HG02884 (cell line): ENCODE data around the gene ASIC4.
A peak's percentile ranks its signal among the peaks of the same experiment; 100 is the strongest.

ENCODE experiments used
- ATAC-seq: cut with Tn5 transposase; IDR thresholded peaks from one replicate; pipeline ENCODE4 v1.9.1; 2021; ENCODE audit warnings: mild to moderate bottlenecking, moderate library complexity; ENCODE audit not compliant: unreplicated experiment

ASIC4 gene

DNA sequence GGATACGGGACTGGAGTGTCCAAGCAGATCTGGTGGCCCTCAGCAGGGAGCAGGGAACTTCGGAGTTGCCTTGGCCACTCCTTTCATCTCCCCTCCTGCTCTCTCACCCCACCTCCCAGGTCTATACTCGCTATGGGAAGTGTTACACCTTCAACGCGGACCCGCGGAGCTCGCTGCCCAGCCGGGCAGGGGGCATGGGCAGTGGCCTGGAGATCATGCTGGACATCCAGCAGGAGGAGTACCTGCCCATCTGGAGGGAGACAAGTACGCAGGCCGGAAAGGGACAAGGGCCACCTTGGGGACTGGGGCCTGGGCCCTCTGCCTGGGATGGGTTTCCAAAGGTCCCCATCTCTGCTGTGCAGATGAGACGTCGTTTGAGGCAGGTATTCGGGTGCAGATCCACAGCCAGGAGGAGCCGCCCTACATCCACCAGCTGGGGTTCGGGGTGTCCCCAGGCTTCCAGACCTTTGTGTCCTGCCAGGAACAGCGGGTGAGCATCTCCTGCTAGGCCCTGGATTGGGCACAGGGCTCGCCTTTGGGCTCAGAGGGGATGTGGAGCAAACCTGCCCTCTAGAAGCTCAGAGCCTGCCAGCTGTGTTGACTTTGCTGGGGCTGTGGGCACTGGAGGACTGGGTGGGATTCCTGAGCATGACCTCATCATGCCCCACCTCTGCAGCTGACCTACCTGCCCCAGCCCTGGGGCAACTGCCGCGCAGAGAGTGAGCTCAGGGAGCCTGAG lies 17.5 kb downstream of the ASIC4 start:
- no peak for ATAC-seq

DNA sequence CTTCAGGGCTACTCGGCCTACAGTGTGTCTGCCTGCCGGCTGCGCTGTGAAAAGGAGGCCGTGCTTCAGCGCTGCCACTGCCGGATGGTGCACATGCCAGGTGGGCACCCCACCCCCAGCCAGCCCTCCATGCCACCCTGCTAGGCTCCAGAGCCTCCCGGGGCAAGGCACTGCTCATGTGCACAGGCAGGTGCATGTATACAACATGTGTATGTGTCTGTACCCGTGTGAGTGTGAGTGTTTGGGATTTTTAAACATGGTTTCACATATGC lies 18.0 kb downstream of the ASIC4 start:
- ATAC-seq: no peak

DNA sequence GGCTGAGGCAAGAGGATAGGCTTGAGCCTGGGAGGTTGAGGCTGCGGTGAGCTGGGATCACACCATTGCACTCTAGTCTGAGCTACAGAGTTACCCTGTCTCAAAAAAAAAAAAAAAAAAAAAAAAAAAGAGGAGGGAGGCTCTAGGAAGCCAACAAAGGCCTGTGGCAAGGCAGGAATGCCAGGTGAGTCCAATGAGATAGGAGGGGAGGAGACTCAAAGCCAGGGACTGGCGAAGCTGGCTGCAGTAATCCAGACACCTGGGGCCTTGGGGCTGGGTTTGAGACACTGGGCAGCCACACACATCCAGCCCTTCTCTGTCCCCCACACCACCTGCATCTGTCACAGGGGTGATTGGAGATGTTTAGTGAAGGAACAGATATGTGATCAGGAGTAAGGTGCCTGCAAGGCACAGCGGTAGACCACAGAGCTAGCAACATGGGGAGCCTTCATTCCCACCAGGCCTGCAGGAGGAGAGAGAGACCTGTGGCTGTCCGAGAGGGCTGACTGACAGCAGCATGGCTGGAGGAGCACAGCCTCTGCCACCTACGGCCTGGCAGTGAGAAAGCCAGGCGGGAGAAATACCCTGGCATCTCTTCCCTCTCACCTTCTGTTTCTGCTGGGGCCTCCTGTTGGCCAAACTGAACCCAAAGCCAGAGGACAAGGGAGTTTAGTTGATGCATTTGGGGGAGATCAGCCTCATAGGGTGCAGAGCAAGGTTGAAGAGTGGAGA lies 19.8 kb downstream of the ASIC4 start:
- ATAC-seq: no peak

DNA sequence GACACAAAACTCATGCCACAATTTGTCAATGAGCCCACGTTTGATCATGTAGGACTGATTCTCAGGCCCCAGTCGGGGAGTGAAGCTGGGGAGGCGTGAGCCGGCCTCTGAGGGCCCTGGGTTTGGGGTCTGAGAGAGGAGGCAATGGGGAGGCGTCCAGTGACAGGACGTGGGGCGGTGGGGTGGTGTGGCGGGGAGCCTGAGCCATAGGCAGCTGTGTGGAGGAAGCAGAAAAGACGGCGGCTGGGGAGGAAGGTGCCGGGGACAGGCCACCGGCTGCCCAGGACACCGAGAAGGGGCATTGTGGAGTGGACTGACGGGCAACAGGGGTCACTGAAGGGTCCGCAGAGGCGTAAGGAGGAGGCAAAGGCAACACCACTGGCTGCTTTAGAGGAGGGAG lies 22.1 kb downstream of the ASIC4 start:
- ATAC-seq: no peak

DNA sequence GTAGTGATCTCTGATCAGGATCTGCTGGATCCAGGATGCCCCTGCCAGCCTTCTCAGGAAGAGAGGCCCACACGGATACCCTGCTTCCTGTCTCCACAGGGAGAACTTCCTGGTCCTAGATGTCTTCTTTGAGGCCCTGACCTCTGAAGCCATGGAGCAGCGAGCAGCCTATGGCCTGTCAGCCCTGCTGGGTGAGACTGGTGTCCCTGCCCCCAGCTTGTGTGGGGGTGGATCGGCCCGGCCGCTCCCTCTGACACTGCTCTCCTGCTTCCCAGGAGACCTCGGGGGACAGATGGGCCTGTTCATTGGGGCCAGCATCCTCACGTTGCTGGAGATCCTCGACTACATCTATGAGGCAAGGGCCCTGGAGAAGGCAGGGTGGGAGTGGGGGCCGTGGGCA lies 22.7 kb downstream of the ASIC4 start:
- no peak for ATAC-seq

DNA sequence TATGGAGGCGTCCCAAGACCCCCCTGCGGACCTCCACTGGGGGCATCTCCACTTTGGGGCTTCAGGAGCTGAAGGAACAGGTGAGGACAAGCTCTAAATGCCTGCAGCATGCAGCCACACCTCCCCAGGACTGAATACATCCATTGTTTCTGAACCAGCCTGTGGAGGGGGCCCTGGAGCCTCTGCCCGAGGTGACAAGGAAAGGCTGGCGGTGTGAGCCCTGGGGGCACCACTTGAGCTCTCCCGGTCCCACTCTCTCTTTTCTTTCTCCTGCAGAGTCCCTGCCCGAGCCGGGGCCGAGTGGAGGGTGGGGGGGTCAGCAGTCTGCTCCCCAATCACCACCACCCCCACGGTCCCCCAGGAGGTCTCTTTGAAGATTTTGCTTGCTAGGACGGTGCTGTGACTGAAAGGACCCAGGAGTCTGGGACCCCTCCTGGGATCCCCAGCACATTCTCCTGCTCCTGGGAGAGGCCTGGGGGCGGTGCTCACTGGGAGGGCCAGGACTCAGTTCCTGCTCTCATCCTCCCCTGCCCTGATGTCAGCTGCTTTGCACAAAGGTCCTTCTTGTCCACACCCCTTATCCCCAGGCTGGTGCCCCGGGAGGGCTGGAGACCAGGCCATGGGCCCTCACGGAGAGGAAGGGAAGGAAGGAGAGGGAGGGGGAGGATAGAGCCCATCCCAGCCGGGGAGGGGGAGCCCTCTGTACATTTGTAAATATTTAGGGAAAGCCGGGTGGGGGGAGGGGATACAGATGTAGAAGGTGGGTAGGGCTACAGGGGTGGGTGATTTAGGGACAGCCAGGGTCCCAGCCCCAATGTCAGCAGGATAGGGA lies 23.6 kb downstream of the ASIC4 start:
- ATAC-seq: no peak

DNA sequence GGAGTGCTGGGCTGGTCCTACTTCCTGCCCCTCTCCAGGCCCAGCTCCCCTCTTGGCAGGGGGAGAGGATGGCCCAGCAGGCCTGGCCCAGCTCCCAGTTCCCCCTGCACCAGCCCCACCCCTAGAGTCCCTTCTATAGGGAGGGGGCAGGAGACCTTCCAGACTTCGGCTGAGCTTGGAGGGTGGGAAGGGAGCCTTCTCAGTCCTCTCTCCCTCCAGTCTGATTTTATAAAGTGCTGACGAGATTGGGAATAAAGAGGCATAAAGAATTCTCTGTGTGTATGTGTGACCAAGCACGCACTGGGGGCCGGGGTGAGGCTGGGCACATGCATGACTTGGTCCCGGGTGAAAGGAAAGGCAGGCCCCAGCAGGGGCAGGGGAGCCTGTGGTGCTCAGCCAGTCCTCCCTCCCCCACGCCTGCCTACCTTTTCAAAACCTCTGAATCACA lies 24.2 kb downstream of the ASIC4 start:
- ATAC-seq: no peak

DNA sequence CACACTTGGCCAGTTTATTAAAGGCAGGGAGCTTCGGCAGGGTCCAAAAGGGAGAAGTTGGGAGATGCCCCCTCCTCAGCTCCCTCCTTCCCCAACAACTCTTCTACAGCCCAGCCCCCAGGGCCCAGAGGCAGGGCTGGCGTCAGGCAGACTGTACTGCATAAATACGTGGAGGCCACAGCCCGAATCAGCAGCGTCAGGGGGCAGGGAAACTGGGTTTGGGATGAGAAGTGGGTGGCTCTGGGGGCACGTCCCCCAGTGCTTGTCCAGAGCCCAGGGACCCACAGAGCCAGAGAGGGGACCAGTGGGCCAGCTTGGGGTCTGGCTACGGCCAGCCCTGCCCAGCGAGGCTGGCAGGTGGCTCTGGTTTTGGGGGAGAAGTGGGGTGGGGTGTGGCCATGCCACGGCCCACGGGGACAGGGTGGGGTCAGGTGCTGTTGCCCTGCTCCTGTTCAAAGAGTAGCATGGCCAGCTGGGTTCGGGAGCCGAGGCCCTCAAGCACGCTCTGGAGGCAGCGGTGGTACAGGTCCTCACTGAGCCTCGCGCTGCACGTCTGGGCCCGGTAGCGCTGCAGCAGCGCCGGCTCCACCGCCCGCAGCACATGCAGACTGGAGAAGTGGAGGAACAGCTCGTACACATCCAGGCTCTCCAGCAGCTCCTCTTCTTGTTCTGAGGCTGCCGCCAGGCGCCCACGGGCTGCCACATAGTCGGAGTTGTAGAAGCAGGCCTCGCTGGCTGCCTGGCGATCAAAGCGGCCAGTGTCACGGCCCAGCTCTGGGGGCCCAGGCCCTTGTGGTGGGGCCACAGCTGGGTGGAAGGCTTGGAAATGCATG lies 24.9 kb downstream of the ASIC4 start:
- ATAC-seq: no peak

DNA sequence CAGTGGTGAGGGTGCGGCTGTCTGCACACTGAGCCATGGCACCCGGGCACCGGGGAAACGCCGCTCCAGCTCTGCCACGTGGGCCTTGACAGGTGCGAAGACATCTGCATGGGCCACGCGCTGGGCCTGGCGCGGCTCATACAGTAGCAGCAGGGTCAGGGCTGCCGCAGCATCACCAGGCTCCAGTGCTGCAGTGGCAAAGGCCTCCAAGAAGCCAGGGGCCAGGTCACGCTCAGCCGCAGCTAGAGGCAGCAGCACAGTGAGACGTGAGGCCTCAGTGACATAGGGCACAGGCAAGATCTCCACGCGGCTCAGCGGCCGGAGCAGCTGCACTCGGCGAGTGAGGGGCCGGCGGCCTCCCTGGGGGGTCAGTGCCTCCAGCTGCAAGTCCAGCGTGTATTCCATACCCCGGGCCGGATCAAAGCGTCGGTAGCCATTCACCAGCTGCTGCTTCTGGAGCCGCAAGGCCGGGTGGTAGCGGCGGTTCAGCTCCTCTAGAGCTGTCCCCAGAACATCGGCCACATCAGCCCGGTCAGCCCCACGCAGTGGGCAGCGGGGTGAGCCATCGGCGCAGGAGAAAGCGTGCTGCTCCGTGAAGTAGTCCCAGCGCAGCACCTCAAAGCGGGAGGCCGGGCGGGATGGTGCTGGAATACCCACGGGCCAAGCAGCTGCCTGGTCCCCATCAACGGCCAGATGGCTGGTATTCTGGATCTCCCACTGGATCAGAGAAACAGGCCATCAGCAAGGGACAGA lies 25.8 kb downstream of the ASIC4 start:
- no peak for ATAC-seq

DNA sequence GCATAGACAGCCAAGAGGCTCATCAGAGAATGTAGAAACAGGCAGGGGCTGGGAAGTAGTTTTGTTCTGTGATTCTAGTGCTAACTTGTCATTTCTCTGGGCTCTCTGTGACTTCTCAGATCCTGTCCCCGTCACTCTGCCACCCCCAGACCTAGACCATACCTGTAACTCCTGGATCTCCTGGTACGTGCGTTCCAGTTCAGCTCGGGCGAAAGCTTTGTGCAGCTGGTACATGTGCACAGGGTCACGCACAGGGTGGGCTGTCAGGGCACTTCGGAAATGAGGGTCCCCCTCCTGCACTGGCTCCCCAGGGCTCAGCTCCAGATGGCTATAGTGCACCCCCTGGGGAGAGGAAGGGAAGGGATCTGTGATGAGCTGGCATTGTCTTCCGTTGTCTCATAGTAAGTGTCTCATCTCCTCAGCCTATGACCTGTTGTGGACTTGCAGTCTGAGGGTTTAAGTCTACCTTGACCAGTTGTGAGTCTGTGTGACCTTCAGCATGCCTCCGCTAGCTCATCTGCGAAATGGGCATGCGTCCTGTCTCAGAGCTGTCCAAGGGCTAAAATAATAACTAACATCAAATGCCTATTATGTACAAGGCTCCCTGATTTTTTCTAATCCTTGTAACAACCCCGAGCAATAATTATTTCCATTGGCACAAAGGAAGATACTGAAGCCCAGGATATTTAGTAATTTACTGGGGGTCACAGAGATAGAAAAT lies 26.7 kb downstream of the ASIC4 start:
- no peak for ATAC-seq

DNA sequence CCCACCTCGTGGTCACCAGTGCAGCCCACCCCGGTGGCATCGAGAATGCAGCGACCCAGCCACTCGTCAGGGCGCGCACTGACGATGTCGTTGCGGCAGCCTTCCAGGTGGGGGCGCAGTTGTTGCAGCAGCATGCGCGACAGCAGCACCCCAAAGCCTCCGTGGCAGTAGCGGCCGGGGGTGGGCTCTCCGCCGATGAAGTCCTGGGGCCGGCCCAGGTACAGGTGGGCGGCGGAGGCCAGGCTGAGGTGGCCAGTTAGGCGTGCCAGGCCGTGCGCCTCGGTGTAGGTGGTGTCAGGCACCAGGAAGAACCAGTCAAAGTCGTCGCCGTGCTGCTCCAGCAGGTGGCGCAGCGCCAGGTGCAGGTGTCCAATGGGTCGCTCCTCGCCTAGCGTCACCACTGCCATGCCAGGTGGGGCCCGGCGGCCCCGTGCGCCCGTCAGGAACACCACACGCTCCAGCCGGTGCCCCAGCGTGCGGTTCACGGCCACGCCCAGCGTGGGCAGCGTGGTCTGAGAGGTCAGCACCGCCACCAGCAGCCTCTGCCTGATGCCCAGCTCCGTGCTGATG lies 27.4 kb downstream of the ASIC4 start:
- ATAC-seq: peak; percentile 46

DNA sequence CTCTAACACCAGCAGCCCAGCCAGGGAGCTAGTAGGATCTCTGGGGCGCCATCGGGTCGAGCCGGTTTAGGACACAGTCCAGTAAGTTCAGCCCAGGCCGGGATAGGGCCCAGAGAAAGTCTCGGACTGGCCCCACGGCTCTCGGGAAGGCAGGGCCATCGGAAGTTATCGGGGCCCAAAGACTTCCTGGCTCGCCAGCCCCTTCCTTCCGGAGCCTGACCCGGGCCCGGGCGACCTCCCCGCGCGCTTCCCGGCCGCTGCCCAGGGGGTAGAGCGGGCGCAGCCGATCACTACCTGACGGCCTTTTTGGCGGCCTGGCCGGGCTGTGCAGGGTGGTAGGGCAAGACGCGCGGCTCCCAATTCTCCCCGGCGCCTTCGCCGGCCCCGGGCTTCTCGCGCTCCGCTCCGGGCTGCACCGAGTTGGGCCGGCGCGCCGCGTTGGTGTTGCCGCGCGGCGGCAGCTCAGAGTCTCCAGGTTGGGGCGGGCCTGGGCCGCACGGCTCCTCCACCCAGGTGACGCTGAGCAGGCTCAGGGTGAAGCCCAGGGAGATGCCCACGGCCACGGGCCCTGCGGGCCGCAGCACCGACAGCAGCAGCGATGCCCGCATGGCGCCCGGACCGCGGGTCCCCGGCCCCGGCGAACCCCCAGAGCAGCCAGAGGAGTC lies 28.8 kb downstream of the ASIC4 start:
- peak; percentile 33 for ATAC-seq

DNA sequence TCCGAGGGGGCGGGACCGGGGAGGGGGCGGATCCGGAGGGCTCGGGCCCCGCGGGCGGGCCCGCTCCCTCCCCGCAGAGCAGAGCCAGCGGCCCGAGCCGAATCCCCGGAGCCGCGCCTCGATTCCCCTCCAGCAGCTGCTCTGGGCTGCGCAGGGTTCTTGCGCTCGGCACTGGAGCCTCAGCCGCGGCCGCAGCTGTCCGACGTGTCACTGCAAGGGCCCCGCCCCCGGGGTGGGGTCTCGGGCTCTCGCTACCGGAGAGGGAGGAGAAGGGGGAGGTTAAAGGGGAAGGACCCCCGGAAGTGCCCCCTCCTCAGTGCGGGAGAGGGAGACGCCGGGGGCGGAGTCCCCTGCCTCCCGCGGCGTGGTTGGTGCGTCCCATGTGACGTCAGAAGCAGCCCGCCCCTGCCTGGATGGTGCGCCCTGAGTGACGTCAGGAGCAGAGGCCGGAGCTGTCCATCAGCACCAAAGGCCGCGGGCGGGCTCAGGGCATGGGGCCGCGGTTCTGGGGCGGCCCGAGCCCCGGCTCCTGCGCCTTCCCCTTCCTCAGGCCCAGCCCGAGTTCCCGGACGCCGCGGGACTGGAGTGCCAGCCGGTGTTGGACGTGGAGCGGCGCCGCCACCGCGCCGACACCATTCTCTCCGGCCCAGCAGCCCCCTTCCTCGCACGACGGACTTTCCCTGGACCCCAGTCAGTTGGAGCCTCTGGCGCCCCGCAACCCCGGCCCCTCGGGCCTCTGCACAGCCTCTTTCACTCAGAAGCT lies 29.5 kb downstream of the ASIC4 start, which contains the start of the genes CHPF and TMEM198:
Gene CHPF, minus strand, starts transcription at position 214 of the 763 bp plus-strand sequence. CDS start 271 bp downstream, outside the sequence.
Gene TMEM198, plus strand, starts transcription at position 433 of the 763 bp plus-strand sequence. CDS start 700 bp downstream, outside the sequence.
- ATAC-seq: peak; percentile 64

DNA sequence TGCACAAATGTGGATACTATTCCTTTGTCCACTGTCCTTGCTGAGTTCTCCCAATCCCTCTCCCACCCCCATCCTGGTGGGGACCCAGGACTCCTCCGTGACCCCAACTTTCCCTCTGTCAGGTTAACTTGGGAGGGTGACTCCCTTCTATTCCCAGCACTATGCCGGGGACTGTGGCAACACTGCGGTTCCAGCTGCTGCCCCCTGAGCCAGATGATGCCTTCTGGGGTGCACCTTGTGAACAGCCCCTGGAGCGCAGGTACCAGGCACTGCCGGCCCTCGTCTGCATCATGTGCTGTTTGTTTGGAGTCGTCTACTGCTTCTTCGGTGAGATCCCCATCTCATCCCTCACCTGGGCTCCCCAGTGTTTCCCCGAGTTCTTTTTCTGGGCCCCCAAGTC lies 30.3 kb downstream of the ASIC4 start:
- no peak for ATAC-seq

DNA sequence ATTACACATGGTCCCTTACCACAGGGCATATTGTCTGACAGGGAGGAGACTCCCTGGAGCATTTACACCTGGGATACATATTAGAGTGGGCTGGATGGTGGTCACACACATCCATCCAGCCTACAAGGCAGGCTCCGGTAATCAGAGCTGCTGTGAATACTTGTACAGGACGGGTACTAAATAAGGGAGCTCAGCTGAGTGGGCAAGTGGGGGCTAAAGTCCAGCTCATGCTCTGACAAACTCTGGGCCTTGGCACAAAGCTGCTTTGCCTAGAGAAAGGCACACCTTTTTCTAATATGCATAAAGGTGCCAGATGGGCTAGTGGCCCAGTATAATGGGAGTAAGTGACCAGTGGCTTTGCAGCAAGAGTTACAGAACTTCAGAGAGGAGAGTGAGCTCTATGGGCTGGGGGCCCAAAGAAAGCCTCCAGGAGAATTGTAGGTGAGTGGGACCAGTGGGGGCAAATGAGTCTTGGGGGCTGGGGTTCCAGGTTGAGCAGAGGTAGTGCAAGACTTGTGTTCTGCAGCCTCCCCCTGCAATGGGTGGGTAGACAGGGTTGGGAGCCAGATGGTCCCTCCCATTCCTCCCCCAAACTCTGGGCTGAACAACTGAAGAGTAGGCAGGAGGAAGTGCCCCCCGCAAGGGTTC lies 31.1 kb downstream of the ASIC4 start:
- no peak for ATAC-seq

DNA sequence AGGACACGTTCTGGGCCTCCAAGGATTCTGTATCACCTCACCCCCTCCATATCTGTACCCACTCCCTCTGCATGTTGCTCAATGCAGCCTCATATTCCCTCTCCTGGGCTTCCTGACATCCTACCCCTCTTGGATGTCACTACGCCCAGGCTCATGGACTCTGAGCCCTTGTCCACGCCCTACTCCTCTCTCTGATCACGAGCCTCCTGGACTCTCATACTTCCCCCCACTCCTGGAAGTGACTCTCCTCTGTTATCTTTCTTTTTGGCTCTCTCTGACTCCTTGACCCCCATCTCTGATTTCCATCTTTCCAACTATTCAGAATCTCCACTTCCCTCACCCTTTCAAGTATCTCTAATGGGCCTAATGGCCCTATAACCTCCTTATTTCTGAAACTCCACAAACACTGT lies 31.7 kb downstream of the ASIC4 start:
- no peak for ATAC-seq

DNA sequence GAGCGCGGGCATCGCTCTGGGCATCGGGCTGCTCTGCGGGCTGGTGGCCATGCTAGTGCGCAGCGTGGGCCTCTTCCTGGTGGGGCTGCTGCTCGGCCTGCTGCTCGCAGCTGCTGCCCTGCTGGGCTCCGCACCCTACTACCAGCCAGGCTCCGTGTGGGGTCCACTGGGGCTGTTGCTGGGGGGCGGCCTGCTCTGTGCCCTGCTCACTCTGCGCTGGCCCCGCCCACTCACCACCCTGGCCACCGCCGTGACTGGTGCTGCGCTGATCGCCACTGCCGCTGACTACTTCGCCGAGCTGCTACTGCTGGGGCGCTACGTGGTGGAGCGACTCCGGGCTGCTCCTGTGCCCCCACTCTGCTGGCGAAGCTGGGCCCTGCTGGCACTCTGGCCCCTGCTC lies 33.3 kb downstream of the ASIC4 start:
- no peak for ATAC-seq
